GM23338 (cell line): ENCODE measurements around the gene CD180.

Experiments used
- CTCF ChIP-seq, 2 experiments: fragments of 200-600 bp in 1 of 2; sonication (generic) in 1 of 2; conservative IDR thresholded peaks; 2 replicates each; pipeline versions ENCODE4 v1.5.1 to v1.6.1; 2016 to 2017; ENCODE audit warnings: antibody characterized with exemption in 2 of 2, low read depth in 2 of 2, mild to moderate bottlenecking in 2 of 2, moderate library complexity in 1 of 2
- REST ChIP-seq: IDR thresholded peaks from one replicate; pipeline ENCODE4 v1.6.1; 2018; ENCODE audit warnings: antibody characterized with exemption; ENCODE audit not compliant: unreplicated experiment
- ZNF331 ChIP-seq: fragments of 250-450 bp; sonication (Bioruptor Pico); IDR thresholded peaks from 2 replicates; pipeline ENCODE4 v1.5.0; 2020; ENCODE audit warnings: low read depth, mild to moderate bottlenecking, moderate library complexity

- TF ChIP-seq CTCF (conservative IDR thresholded peaks at IDR 0.05; ENCODE audit: low read depth in 2 of 2) (no peak), REST (no peak), ZNF331 (CRISPR knock-in tag) (no peak)
Measured at GRCh38 chr5:67238191-67238590, 41.6 kb upstream of the CD180 start.
